ENCODE data around the gene TMEM132E. TPM values are rescaled to one million over a fixed set of nuclear protein-coding genes. Genes with fewer than 3 reads are reported as not detected.
A peak's percentile ranks its signal among the peaks of the same experiment; 100 is the strongest.

The TMEM132E gene
- total and polyA plus RNA-seq, 2 of the 8 experiments (the other 6 are each of a cell fraction or from before 2014, with no cell fraction given): 0.45 to 0.60 TPM

- FAIRE-seq (peak; percentile 87), DNase-seq (ENCODE audit: low read depth in 1 of 2, low spot score in 2 of 2) (no peak)
- no peaks in the 10 kb centered on the region for H3K79me1 ChIP-seq (ENCODE audit: low read depth, low read length)
- H3K36me3 ChIP-seq (ENCODE audit: control insufficient read depth in 2 of 4, insufficient read depth in 4 of 4, low read length in 3 of 4): no peaks in the 10 kb centered on the region
- no peaks in the 10 kb centered on the region; the same call in 1 of the 2 replicates for H3K23me2 ChIP-seq (ENCODE audit: low read depth, low read length)
- 0 out of 2 replicates have a peak overlapping the region, but pooled peaks have one; percentile 0 for H2BK15ac ChIP-seq (ENCODE audit: low read length)
- no peaks in the 10 kb centered on the region; a peak in 2 of 7 replicates for H3K27me3 ChIP-seq (replicated peaks in 1 of 4; ENCODE audit: control insufficient read depth in 3 of 4, extremely low read depth in 1 of 4, insufficient read depth in 3 of 4, low read length in 3 of 4)
- H3K4me3 ChIP-seq (ENCODE audit: extremely low read depth in 1 of 4, insufficient read depth in 2 of 4, low read depth in 3 of 4, low read length in 4 of 4): peak overlapping the region in 1 of 4 experiments; percentile 2; a peak in 1 of 8 replicates
- no peak overlapping the region for H3K4ac ChIP-seq (replicated peaks; ENCODE audit: insufficient read length, low read depth, low read length)
- peak overlapping the region; percentile 45 for H2BK12ac ChIP-seq (ENCODE audit: low read depth, low read length)
- no peak overlapping the region for H3K14ac ChIP-seq (ENCODE audit: insufficient read length)
- TF ChIP-seq TAF1 (IDR thresholded peaks at IDR 0.05; ENCODE audit: low read depth, low read length) (no peak), POU5F1 (IDR thresholded peaks at IDR 0.05; ENCODE audit: low read depth, low read length) (peak; percentile 74; the same call in 1 of the 2 replicates)
- no peak overlapping the region for H4K8ac ChIP-seq (ENCODE audit: extremely low read depth, insufficient read depth, low read length)
- no peak overlapping the region for H3K9ac ChIP-seq (replicated peaks in 1 of 4; ENCODE audit: extremely low read depth in 1 of 4, low read depth in 3 of 4, low read length in 3 of 4)
- H3K9me3 ChIP-seq (ENCODE audit: insufficient read depth in 2 of 2, low read depth in 1 of 2, low read length in 1 of 2): no peaks in the 10 kb centered on the region
- no peak overlapping the region for H2AK5ac ChIP-seq (ENCODE audit: low read depth, low read length)
- H4K5ac ChIP-seq (ENCODE audit: insufficient read length, low read depth, low read length): no peak overlapping the region
- ChIA-PET POLR2A (ENCODE audit: partially characterized antibody) (interaction anchor here (0.8 to 2.1 kb wide), 2 partner anchors 13 to 18 kb away, joined by 3 to 4 read pairs; no protein-coding TSS in a partner anchor), CTCF (ENCODE audit: partially characterized antibody) (interaction anchor here (0.5 to 2.5 kb wide), 6 partner anchors 10 to 65 kb away, joined by 3 to 10 read pairs (median 4); no protein-coding TSS in a partner anchor)
- no peak overlapping the region; the same call in 1 of the 2 replicates for H2BK5ac ChIP-seq (ENCODE audit: low read depth, low read length)
- 0 out of 2 replicates have a peak overlapping the region, but pooled peaks have one; percentile 64 for H2BK20ac ChIP-seq (ENCODE audit: low read length)
- H3K18ac ChIP-seq (ENCODE audit: extremely low read depth, low read length): peak overlapping the region; percentile 19
- no peak overlapping the region for H4K91ac ChIP-seq (replicated peaks; ENCODE audit: insufficient read length, low read length)
- peaks cover 20 to 32% (median 24%) of the 10 kb centered on the region in 4 experiments for H3K4me1 ChIP-seq (replicated peaks in 1 of 4; ENCODE audit: control insufficient read depth in 3 of 4, insufficient read depth in 4 of 4, low read length in 3 of 4)
- no peak overlapping the region for H3K23ac ChIP-seq (ENCODE audit: insufficient read length)
- no peak overlapping the region for H2BK120ac ChIP-seq (replicated peaks; ENCODE audit: low read depth, low read length)
- H4K20me1 ChIP-seq (replicated peaks in 1 of 2; ENCODE audit: control insufficient read depth in 1 of 2, insufficient read depth in 2 of 2, low read length in 2 of 2): no peaks in the 10 kb centered on the region
- H3K56ac ChIP-seq (replicated peaks; ENCODE audit: insufficient read length, low read depth, low read length): no peak overlapping the region
- no peaks in the 10 kb centered on the region for H3K79me2 ChIP-seq (ENCODE audit: control insufficient read depth in 1 of 2, insufficient read depth in 2 of 2, low read length in 2 of 2)
- no peak overlapping the region for H2AFZ ChIP-seq (ENCODE audit: low read length)
- H3K4me2 ChIP-seq (ENCODE audit: insufficient read depth in 1 of 2, low read depth in 2 of 2, low read length in 2 of 2): peak overlapping the region; percentile 52 to 61
- H3K27ac ChIP-seq (ENCODE audit: low read depth, low read length): no peak overlapping the region
- WGBS, 2 experiments (ENCODE audit: extremely low coverage in 1 of 2, insufficient coverage in 1 of 2, insufficient read length in 1 of 2, insufficient replicate concordance in 2 of 2, low coverage in 1 of 2, low lambda C conversion rate in 2 of 2, missing lambda C conversion rate in 1 of 2): 78% methylated on average over 4 of the region's 4 CpGs; no CpG with 5 or more reads in 1 of the 2 experiments
These were observed 28.5 kb downstream of the TMEM132E start for GRCh38 chr17:34607917-34608316.

Measured in H1 (cell line).